GM19193 (cell line): ENCODE data around the gene EFNB2.

ENCODE experiments used
- POLR2A ChIP-seq: IDR thresholded peaks from 4 replicates; pipeline ENCODE4 v1.6.1; 2011; ENCODE audit not compliant: insufficient read depth, insufficient read length; ENCODE audit errors: extremely low read depth

EFNB2 gene

GRCh38 chr13:106491928-106492587 lies 43.4 kb downstream of the EFNB2 start:
- TF ChIP-seq POLR2A, result no peak

DNA sequence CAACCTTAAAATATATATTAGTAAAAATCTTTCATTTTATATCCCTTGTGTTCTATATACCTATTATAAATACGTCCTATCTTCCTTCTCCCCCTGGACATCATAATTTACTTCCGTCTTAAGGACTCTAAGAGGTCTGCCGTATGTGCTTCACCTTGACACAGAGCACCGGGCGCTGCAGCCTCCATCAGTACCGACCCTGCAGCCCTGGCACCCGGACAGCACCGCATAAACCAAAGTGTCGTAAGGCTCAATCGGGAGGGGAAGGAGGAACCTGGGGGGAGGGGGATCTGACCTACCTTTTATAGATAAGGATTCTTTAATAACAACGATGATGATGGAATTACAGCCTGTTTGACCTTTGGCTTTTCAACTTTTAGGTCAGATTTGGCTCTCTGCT lies 44.0 kb downstream of the EFNB2 start:
- TF ChIP-seq POLR2A, result no peak

- TF ChIP-seq POLR2A, result no peak
Measured at GRCh38 chr13:106490569-106491321, 44.7 kb downstream of the EFNB2 start.

DNA sequence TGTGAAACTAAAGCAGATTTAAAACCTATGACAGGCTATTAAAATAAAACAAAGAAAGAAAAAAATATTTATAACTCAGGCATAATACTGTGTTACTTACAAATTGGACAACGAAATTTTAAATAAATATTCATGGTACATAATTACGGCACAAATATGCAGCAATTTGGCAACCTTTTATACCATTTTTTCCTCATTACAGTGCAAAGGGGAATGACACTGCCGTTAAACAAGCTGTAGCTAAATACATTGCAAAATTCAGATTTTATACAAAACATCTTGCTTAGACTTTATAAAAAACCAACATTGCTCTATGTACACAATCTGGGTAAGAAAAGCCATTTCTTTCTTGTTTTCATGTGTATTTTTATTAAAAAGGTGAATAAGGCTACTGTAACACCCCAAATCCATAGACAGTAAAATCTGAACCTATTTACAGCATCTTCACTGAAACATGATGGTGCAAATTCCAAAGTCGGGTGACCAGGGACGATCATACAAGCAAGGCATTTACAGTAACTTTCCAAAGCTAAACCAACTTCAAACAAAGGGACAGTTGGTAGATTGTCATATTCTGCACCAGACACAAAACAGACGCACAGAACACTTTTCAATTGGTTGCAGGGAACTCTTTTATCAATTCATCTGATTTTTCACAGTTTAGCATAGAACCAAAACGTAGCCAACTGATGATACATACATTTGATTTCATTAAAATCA lies 45.5 kb downstream of the EFNB2 start:
- no peak for TF ChIP-seq POLR2A

GRCh38 chr13:106488686-106489085 lies 46.8 kb downstream of the EFNB2 start:
- no peak for TF ChIP-seq POLR2A

DNA sequence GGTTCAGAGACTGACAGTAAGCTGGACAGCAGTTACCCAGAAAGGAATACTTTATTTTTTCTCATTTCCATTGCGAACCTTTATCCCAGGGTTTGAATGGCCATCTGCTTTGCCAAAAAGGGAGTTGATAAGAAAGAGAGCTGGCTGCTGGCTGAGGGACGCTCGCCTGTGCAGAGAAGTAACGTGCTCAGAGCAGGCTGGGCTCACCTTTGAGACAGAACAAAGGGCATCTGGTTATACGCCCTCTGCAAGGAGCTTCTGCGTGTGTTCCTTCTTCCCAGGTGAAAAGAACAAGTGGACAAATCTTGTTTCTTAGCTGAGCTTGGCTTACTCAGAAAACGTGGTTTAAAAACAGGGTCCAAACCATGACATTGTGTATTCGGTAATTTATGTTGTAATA lies 47.4 kb downstream of the EFNB2 start:
- no peak for TF ChIP-seq POLR2A

DNA sequence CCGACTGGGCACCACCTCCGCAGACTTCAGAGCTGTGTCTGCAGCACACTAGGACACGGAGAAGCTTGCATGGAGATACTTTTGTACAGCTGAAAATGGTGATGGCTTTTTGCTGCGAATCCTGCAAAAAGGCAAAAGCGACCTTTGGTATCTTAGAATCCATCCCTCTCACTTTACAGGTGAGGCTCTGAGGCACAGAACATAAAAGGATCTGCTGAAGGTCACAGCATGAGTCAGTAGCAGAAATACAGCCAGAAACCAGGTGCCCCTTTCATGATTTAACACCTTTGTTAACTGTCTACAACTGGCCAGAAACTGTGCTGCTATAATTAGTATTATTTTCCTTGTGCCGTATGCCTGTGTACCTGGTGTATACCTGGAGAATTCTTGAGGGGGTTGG lies 48.3 kb downstream of the EFNB2 start:
- TF ChIP-seq POLR2A, result no peak

GRCh38 chr13:106486287-106486686 lies 49.2 kb downstream of the EFNB2 start:
- TF ChIP-seq POLR2A, result no peak

DNA sequence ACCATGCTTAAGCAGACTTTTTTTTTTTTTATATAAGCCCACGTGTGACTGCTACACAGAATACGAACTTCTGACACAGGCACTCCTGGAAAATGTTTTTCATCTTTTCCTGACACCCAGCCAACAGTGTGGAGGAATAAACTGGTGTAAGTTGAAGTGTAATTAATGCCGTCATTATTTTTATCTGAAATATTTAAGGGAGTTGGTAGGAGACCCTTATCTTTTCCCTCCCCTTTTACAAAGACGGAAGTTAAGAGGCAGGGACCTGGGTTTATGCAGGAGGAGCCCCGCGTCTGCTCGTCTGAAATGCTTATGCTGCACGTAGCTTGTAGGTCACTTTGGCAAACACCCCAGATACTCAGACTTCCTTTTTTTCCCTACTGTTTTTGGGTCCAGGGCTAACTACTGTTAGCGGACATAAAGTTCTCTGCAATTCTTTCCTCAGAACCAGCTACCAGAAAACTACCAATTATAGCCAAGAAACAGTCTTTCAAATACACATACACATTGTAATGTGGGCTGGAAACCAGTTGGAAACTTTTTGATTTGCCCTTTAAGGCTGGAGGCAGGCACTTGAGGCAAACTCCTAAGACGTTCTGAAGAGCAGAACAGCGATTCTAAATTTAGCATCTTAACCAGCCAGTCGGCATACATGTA lies 50.8 kb downstream of the EFNB2 start:
- no peak for TF ChIP-seq POLR2A

- TF ChIP-seq POLR2A, result no peak
Measured at GRCh38 chr13:106484084-106484483, 51.4 kb downstream of the EFNB2 start.

GRCh38 chr13:106481919-106482318 lies 53.5 kb downstream of the EFNB2 start:
- no peak for TF ChIP-seq POLR2A

DNA sequence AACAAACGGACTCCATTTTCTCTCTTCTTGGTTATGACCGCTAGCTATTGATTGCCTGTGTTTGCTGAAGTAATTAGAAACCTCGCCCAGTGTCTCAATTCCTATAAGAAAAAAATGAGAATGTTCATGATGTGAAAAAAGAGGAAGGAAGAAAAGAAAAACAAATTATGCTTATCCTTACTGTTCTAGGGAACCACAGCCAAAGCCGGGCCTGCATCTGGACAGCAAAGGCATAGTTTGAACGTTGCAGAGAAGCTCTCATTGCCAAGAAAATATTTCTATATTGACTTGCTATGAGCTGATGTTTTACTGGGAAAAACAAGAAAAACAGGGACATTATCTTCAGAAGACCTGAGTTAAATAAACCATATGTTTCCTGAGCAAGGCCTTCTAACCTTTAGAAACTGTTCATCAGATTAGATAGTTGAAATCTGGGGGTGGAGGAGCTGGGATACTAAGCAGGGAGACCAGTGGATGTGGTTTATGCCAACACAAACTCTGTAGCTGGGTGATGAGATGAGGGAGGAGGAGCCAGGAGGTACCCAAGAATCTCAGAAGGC lies 55.0 kb downstream of the EFNB2 start:
- TF ChIP-seq POLR2A, result no peak

DNA sequence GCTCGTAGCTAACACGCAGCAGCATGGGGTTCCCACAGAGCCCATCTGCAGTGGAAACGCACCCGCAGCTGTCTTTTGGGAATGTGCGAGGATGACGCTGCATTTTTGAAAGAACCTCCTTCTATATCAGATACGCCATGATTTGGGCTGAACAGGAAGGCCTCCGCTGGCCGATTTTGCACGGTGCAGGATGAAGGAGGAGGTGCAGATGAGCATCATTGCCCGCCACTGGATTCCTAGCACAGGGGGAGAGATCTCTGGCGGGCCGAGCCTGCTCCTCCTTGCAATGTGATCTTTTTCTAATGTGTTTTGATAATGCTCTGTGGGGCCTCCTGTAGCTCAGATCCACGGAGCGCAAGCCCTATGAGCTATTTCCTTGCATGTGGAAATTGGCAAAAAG lies 55.5 kb downstream of the EFNB2 start:
- no peak for TF ChIP-seq POLR2A

GRCh38 chr13:106478116-106478515 lies 57.3 kb downstream of the EFNB2 start:
- TF ChIP-seq POLR2A, result no peak

- no peak for TF ChIP-seq POLR2A
Measured at GRCh38 chr13:106477303-106477702, 58.2 kb downstream of the EFNB2 start.
